GM23338 (cell line): ENCODE data around the gene PLA2G10. TPM values are rescaled to one million over a fixed set of nuclear protein-coding genes. Genes with fewer than 3 reads are reported as not detected.

ENCODE experiments used
- ATAC-seq: fragments of 200-7000 bp; cut with Tn5 transposase; 3 replicates; pipeline ENCODE4 v1.9.1; 2020
- DNase-seq: peaks from one replicate; pipeline ENCODE4 v3.0.0-alpha.2; 2015; ENCODE audit warnings: low spot score
- H2AFZ ChIP-seq: fragments of 200-600 bp; sonication (generic); 2 replicates; pipeline ENCODE4 v1.8.0; 2016; ENCODE audit warnings: antibody characterized with exemption, mild to moderate bottlenecking, moderate library complexity
- H3F3A ChIP-seq: fragments of 200-600 bp; sonication (generic); replicated peaks from 2 replicates; pipeline ENCODE4 v1.8.0; 2017; ENCODE audit warnings: antibody characterized with exemption, mixed run types, low read depth
- H3K27ac ChIP-seq: fragments of 200-600 bp; sonication (generic); 2 replicates; pipeline ENCODE4 v1.6.1; 2016; ENCODE audit warnings: low read depth
- H3K27me3 ChIP-seq: fragments of 200-600 bp; sonication (generic); 2 replicates; pipeline ENCODE4 v1.8.0; 2016; ENCODE audit warnings: mild to moderate bottlenecking, mixed run types, moderate library complexity; ENCODE audit not compliant: insufficient read depth
- H3K36me3 ChIP-seq: fragments of 200-600 bp; sonication (generic); 2 replicates; pipeline ENCODE4 v1.8.0; 2016; ENCODE audit warnings: mild to moderate bottlenecking; ENCODE audit not compliant: insufficient read depth
- H3K4me1 ChIP-seq: fragments of 200-600 bp; sonication (generic); 2 replicates; pipeline ENCODE4 v1.8.0; 2016; ENCODE audit warnings: mild to moderate bottlenecking, moderate library complexity; ENCODE audit not compliant: insufficient read depth
- H3K4me2 ChIP-seq: fragments of 200-600 bp; sonication (generic); 2 replicates; pipeline ENCODE4 v1.7.1; 2017; ENCODE audit warnings: mixed run types
- H3K4me3 ChIP-seq: fragments of 200-600 bp; sonication (generic); 2 replicates; pipeline ENCODE4 v1.6.1; 2016; ENCODE audit warnings: mixed run types
- H3K79me2 ChIP-seq: fragments of 200-600 bp; sonication (generic); replicated peaks from 2 replicates; pipeline ENCODE4 v1.8.0; 2017; ENCODE audit warnings: mild to moderate bottlenecking; ENCODE audit not compliant: insufficient read depth
- H3K9me2 ChIP-seq: fragments of 200-600 bp; sonication (generic); 2 replicates; pipeline ENCODE4 v1.8.0; 2017; ENCODE audit not compliant: insufficient read depth
- H4K20me1 ChIP-seq: fragments of 200-600 bp; sonication (generic); replicated peaks from 2 replicates; pipeline ENCODE4 v1.8.0; 2017; ENCODE audit warnings: mild to moderate bottlenecking; ENCODE audit not compliant: insufficient read depth
- H3K27ac Mint-ChIP-seq: 2 replicates; pipeline ENCODE4 v1.8.0; 2020; ENCODE audit warnings: inconsistent platforms, mild to moderate bottlenecking, moderate library complexity, mixed read lengths
- H3K27me3 Mint-ChIP-seq: 3 replicates; pipeline ENCODE4 v1.8.0; 2022; ENCODE audit warnings: low read depth, mild to moderate bottlenecking, moderate library complexity, mixed read lengths, inconsistent platforms; ENCODE audit not compliant: insufficient read depth, poor library complexity
- H3K36me3 Mint-ChIP-seq: 3 replicates; pipeline ENCODE4 v1.8.0; 2021; ENCODE audit warnings: low read depth, mild to moderate bottlenecking, inconsistent platforms, moderate library complexity, mixed read lengths
- H3K4me1 Mint-ChIP-seq: 3 replicates; pipeline ENCODE4 v1.8.0; 2020; ENCODE audit warnings: mild to moderate bottlenecking, inconsistent platforms, mixed read lengths
- H3K4me3 Mint-ChIP-seq: 3 replicates; pipeline ENCODE4 v1.8.0; 2021; ENCODE audit warnings: moderate library complexity, mild to moderate bottlenecking, inconsistent platforms, mixed read lengths
- H3K9me3 Mint-ChIP-seq: 3 replicates; pipeline ENCODE4 v1.8.0; 2020; ENCODE audit warnings: moderate library complexity, mild to moderate bottlenecking, inconsistent platforms, mixed read lengths
- CREB1 ChIP-seq: fragments of 250-450 bp; sonication (Bioruptor Pico); IDR thresholded peaks from 2 replicates; pipeline ENCODE4 v1.5.0; 2020; ENCODE audit warnings: low read depth, mild to moderate bottlenecking, moderate library complexity
- CTCF ChIP-seq, 2 experiments: fragments of 200-600 bp in 1 of 2; sonication (generic) in 1 of 2; conservative IDR thresholded peaks; 2 replicates each; pipeline versions ENCODE4 v1.5.1 to v1.6.1; 2016 to 2017; ENCODE audit warnings: antibody characterized with exemption in 2 of 2, low read depth in 2 of 2, mild to moderate bottlenecking in 2 of 2, moderate library complexity in 1 of 2
- ETS1 ChIP-seq: IDR thresholded peaks from 2 replicates; pipeline ENCODE4 v1.6.1; 2016; ENCODE audit warnings: antibody characterized with exemption
- EZH2 ChIP-seq: fragments of 200-600 bp; sonication (generic); IDR thresholded peaks from one replicate; pipeline ENCODE4 v1.8.0; 2017; ENCODE audit warnings: antibody characterized with exemption, mild to moderate bottlenecking, low read depth; ENCODE audit not compliant: unreplicated experiment
- JUNB ChIP-seq: IDR thresholded peaks from one replicate; pipeline ENCODE4 v1.6.1; 2016; ENCODE audit warnings: antibody characterized with exemption; ENCODE audit not compliant: unreplicated experiment
- STAT1 ChIP-seq: IDR thresholded peaks from one replicate; pipeline ENCODE4 v1.6.1; 2016; ENCODE audit warnings: antibody characterized with exemption; ENCODE audit not compliant: unreplicated experiment
- polyA plus RNA-seq: library from polyadenylated mRNA; unstranded; fragments of >200 nt; fragmentation: Nextera tagmentation; extraction: Ambion mirVana; gene quantifications from 2 replicates; pipeline ENCODE4 v1.2.1, GENCODE V29; 2016
- small RNA-seq: library from RNA; depleted of rRNA; stranded (forward); fragments of <200 nt; gene quantifications from one replicate; pipeline ENCODE3, GENCODE V24; 2014; ENCODE audit warnings: low replicate concordance
- total RNA-seq: library from RNA; depleted of rRNA; stranded (reverse); fragments of >200 nt; shearing (Covaris generic); gene quantifications from 2 replicates; pipeline ENCODE4 v1.2.3, GENCODE V29; 2014; rRNA removed
- TF ChIP-seq, protein P1 (sequence below): fragments of 250-450 bp; sonication (Bioruptor Pico); IDR thresholded peaks from 2 replicates; pipeline ENCODE4 v1.5.0; 2020; ENCODE audit warnings: mild to moderate bottlenecking, moderate library complexity

The PLA2G10 gene
- total and polyA plus RNA-seq, 2 experiments from 2014 or later, result 0.94 to 1.2 TPM

DNA sequence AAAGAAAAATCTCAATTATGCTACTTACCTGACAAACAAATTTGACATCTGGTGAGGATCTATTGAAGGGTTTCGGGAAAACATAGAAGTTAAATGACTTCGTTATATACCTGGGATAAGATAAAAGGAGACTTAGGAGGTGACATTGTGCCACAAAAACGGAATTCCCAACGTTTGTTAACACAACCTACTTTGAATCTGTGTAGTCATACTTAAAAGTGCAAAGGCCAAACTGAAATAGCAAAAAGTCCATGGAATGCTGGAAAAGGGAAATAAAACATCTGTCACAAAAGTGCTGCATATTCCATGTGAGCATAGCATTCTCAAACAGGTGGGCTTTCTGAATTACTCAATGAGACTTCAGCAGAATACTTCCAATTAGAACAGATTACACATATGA, 67.0 kb downstream of the PLA2G10 start:
- ATAC-seq (no peak), DNase-seq (no peak)
- peaks cover 9% of the 10 kb centered on the region for H3K4me1 ChIP-seq
- no peak overlapping the region for H3K4me3 ChIP-seq
- H3K27ac ChIP-seq, result no peak overlapping the region
- Mint-ChIP-seq H3K27me3 (peaks cover 7% of the 10 kb centered on the region), H3K4me3 (no peak overlapping the region), H3K27ac (no peak overlapping the region), H3K4me1 (peaks cover 14% of the 10 kb centered on the region), H3K36me3 (peaks cover 67% of the 10 kb centered on the region), H3K9me3 (no peaks in the 10 kb centered on the region)
- H2AFZ ChIP-seq, result no peak overlapping the region
- H3K4me2 ChIP-seq, result no peak overlapping the region
- H3K36me3 ChIP-seq, result peaks cover 36% of the 10 kb centered on the region
- no peaks in the 10 kb centered on the region for H3K9me2 ChIP-seq
- peaks cover 20% of the 10 kb centered on the region for H3K79me2 ChIP-seq
- H3K27me3 ChIP-seq, result no peaks in the 10 kb centered on the region
- TF ChIP-seq, protein P1, sequence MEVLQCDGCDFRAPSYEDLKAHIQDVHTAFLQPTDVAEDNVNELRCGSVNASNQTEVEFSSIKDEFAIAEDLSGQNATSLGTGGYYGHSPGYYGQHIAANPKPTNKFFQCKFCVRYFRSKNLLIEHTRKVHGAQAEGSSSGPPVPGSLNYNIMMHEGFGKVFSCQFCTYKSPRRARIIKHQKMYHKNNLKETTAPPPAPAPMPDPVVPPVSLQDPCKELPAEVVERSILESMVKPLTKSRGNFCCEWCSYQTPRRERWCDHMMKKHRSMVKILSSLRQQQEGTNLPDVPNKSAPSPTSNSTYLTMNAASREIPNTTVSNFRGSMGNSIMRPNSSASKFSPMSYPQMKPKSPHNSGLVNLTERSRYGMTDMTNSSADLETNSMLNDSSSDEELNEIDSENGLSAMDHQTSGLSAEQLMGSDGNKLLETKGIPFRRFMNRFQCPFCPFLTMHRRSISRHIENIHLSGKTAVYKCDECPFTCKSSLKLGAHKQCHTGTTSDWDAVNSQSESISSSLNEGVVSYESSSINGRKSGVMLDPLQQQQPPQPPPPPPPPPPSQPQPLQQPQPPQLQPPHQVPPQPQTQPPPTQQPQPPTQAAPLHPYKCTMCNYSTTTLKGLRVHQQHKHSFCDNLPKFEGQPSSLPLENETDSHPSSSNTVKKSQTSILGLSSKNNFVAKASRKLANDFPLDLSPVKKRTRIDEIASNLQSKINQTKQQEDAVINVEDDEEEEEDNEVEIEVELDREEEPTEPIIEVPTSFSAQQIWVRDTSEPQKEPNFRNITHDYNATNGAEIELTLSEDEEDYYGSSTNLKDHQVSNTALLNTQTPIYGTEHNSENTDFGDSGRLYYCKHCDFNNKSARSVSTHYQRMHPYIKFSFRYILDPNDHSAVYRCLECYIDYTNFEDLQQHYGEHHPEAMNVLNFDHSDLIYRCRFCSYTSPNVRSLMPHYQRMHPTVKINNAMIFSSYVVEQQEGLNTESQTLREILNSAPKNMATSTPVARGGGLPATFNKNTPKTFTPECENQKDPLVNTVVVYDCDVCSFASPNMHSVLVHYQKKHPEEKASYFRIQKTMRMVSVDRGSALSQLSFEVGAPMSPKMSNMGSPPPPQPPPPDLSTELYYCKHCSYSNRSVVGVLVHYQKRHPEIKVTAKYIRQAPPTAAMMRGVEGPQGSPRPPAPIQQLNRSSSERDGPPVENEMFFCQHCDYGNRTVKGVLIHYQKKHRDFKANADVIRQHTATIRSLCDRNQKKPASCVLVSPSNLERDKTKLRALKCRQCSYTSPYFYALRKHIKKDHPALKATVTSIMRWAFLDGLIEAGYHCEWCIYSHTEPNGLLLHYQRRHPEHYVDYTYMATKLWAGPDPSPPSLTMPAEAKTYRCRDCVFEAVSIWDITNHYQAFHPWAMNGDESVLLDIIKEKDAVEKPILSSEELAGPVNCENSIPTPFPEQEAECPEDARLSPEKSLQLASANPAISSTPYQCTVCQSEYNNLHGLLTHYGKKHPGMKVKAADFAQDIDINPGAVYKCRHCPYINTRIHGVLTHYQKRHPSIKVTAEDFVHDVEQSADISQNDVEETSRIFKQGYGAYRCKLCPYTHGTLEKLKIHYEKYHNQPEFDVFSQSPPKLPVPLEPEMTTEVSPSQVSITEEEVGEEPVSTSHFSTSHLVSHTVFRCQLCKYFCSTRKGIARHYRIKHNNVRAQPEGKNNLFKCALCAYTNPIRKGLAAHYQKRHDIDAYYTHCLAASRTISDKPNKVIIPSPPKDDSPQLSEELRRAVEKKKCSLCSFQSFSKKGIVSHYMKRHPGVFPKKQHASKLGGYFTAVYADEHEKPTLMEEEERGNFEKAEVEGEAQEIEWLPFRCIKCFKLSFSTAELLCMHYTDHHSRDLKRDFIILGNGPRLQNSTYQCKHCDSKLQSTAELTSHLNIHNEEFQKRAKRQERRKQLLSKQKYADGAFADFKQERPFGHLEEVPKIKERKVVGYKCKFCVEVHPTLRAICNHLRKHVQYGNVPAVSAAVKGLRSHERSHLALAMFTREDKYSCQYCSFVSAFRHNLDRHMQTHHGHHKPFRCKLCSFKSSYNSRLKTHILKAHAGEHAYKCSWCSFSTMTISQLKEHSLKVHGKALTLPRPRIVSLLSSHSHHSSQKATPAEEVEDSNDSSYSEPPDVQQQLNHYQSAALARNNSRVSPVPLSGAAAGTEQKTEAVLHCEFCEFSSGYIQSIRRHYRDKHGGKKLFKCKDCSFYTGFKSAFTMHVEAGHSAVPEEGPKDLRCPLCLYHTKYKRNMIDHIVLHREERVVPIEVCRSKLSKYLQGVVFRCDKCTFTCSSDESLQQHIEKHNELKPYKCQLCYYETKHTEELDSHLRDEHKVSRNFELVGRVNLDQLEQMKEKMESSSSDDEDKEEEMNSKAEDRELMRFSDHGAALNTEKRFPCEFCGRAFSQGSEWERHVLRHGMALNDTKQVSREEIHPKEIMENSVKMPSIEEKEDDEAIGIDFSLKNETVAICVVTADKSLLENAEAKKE (CRISPR knock-in tag), result no peak
- TF ChIP-seq CTCF (conservative IDR thresholded peaks at IDR 0.05; ENCODE audit: low read depth in 2 of 2) (no peak), STAT1 (no peak), CREB1 (no peak), JUNB (no peak), ETS1 (no peak), EZH2 (no peak)
- peaks cover 3% of the 10 kb centered on the region; the same call in 1 of the 2 replicates for H4K20me1 ChIP-seq
- peaks cover 14% of the 10 kb centered on the region; the same call in 1 of the 2 replicates for H3F3A ChIP-seq

Small RNA genes within 50 kb of the gene (small RNA-seq; reads per million reads assigned to genes)
- gene RNU7-125P, result not detected

Other genes starting within 250 kb of the PLA2G10 start
- gene PARN, start 64.0 kb downstream of the PLA2G10 start, total RNA-seq, result 43.8 and 61.3 TPM in 2 replicates
- 32.5 and 34.3 TPM in 2 replicates for gene PARN, start 64.0 kb downstream of the PLA2G10 start, polyA plus RNA-seq
- 82.5 and 126 TPM in 2 replicates for gene BFAR, start 61.4 kb downstream of the PLA2G10 start, total RNA-seq
- gene BFAR, start 61.4 kb downstream of the PLA2G10 start, polyA plus RNA-seq, result 54.3 and 54.4 TPM in 2 replicates
- gene NPIPA3, start 9.1 kb upstream of the PLA2G10 start, total RNA-seq, result 3.7 and 5.7 TPM in 2 replicates
- gene NPIPA3, start 9.1 kb upstream of the PLA2G10 start, polyA plus RNA-seq, result 0.57 and 2.8 TPM in 2 replicates
- gene NPIPA2, start 48.2 kb upstream of the PLA2G10 start, total RNA-seq, result 3.7 and 6.7 TPM in 2 replicates
- gene NPIPA2, start 48.2 kb upstream of the PLA2G10 start, polyA plus RNA-seq, result 21.3 TPM in 2 replicates
- gene NOMO1, start 139.4 kb upstream of the PLA2G10 start, total RNA-seq, result 95.6 and 145 TPM in 2 replicates
- gene NOMO1, start 139.4 kb upstream of the PLA2G10 start, polyA plus RNA-seq, result 53.7 and 55.0 TPM in 2 replicates
- 61.4 and 77.4 TPM in 2 replicates for gene NPIPA1, start 243.1 kb upstream of the PLA2G10 start, total RNA-seq
- gene NPIPA1, start 243.1 kb upstream of the PLA2G10 start, polyA plus RNA-seq, result 53.2 and 54.4 TPM in 2 replicates